GM19455 (cell line): ENCODE data around the gene XRCC3.
"Not testable (repeated sequence)": the region's sequence is repeated elsewhere in the genome, so short reads cannot be mapped to it uniquely, and the experiment has no call there.

Experiments
- ATAC-seq: cut with Tn5 transposase; IDR thresholded peaks from one replicate; pipeline ENCODE4 v1.9.1; 2021; ENCODE audit not compliant: unreplicated experiment

The XRCC3 gene

DNA sequence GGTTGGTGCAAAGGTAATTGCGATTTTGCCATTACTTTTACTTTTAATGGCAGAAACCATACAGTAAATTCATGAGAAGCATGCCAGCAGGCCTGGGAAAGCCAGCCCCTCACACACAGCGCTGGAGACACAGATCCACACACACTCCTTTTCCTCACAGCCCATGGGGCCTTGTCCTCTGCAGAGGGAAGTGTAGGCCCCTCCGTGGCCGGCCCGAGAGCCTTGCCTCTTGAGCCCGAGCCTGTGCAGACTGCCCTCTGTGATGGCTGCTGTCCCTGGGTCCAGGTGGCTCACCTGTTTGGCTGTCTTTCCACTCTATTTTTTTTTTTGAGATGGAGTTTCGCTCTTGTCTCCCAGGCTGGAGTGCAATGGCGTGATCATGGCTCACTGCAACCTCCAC lies 39.3 kb downstream of the XRCC3 start:
- ATAC-seq: no peak

DNA sequence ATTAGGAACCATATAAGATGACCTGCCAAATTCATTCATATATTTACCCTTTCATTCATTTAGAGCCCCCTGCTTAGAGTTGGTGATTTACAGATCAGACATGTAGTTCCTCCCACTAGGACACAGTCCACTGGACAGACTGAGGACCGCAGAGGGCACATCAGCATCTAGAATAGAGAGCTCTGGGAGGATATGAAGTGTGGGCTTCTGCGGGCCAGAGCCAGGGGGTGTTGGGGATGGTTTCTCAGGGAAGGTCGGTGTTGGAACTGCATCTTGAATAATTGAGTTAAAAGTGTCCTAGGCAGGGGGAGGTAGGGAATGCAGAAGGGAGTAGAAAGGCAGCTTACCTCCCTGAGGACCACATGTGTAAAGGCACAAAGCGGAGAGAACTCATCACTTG lies 43.3 kb downstream of the XRCC3 start:
- ATAC-seq: no peak

DNA sequence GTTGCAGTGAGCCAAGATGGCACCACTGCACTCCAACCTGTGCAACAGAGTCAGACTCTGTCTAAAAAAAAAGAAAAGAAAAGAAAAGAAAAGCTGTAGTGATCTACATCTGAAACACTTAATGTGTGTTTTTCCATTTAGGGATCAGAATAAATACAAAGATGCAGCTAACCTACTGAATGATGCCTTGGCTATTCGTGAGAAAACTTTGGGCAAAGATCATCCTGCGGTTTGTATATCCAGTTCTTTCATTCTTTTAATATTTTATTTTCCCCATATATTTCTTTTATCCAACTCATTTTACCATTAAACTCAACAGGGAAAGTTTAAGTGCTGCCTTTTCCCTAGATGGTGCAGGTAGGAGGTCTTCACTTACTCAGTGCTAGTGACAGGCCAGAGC lies 45.9 kb downstream of the XRCC3 start:
- no peak for ATAC-seq

DNA sequence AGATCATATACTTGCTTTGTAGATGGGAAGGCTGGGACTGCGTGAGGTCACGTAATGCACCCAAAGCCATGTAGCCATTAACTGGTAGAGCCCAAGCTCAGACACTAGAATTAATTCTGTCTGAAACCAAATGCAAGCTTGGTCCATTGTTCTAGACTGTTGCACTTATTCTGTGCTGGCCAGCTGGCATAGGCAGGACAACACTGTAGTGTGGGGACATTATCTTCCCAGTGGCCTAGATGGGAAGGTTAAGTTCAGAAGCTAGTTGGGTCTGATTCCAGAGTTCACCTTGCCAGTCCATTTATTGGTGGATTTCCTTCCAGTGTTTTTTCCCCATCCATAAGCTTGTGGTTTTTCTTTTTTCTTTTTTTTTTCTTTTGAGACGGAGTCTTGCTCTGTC lies 47.1 kb downstream of the XRCC3 start:
- ATAC-seq: no peak

DNA sequence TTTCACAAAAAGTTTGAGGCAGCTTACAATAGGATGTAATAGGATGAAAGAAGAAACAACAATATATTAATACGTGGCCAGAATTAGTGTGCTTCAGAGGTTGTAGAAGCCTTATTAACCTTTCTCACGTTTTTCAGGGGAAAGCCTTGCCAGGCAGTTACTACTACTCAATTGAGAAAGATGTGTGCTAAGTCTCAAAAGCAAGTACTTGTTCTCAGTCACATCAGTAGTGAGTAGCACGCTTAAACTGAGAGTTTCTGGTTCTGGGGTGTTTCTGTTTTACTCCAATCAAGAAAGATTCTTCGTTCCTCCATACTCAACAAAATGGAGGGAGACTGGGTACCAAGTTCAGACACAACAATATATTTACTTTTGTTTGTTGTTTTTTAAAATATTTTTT lies 47.6 kb downstream of the XRCC3 start:
- no peak for ATAC-seq

DNA sequence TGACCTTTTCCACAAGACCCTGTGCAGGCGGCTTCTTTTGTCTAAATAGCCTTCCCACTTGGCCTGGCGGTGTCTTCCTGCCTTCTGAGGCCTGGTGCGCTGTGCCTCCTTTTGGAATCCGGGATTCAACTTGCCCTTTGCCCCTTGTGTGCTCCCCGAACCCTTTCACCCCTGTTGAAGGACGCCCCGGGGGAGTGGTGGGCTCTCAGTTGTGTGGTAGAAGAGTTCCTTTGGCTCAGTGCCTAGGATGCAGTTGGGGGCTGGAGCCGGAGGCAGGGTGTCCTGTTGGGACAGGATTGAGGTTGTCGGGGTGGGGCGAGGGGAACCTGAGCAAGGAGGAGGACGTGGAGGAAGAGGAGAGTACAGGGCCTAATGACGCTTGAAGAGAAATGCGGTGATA lies 51.7 kb downstream of the XRCC3 start:
- ATAC-seq: no peak

DNA sequence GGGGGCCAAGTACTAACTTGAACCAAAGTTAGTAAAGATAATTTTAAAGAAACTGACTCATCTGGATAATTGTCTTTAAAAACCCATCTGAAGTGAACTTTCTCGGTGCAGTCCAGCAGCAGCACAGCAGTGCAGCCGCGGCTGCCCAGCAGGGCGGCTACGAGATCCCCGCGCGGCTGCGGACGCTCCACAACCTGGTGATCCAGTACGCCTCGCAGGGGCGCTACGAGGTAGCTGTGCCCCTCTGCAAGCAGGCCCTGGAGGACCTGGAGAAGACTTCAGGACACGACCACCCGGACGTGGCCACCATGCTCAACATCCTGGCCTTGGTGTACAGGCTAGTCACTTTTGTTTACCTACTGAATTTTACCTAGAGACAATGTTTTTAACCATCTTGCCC lies 52.7 kb downstream of the XRCC3 start:
- ATAC-seq: no peak

DNA sequence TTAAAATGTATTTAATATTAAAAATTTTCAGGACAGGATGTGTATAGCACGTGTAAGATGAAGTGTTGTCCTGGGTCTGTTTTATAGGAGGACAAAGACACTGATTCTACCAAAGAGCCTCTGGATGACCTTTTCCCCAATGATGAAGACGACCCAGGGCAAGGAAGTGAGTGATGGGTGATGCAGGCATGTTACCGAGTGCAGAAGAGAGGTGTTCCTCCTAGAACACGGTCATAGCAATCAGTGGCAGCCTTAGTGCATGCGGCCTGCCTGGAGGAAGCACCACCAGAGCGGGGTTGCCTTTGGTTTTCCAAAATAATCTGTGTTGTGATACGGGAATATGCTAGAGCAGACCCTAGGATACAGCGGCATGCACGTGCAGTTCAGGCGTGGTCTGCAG lies 53.2 kb downstream of the XRCC3 start:
- no peak for ATAC-seq

DNA sequence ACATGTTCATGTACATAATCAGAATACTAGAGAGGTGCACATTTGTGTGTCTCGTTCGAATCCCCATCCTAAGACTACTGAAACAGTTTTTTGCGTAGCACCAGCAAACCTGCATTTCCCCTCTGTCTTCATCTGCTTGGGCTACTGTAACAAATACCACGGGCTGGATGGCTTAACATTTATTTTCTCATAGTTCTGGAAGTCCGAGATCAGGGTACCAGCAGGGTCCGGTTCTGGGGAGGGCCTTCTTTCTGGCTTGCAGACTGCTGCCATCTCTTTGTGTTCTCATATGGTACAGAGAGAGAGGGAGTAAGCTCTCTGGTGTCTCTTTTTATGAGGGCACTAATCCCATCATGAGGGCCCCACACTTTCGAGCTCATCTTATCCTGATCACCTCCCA lies 55.6 kb downstream of the XRCC3 start:
- no peak for ATAC-seq

DNA sequence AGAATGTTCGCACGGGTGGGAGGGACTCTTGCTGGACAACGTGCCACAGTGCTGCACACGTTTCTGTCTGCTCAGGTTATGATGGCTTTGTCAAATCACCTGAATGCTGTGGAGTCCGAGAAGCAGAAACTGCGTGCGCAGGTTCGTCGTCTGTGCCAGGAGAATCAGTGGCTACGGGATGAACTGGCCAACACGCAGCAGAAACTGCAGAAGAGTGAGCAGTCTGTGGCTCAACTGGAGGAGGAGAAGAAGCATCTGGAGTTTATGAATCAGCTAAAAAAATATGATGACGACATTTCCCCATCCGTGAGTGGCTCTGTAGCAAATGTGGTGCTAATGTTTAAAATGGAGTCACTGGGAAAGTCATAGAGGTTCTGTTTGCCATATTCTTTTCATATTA lies 57.8 kb downstream of the XRCC3 start:
- ATAC-seq: no peak

DNA sequence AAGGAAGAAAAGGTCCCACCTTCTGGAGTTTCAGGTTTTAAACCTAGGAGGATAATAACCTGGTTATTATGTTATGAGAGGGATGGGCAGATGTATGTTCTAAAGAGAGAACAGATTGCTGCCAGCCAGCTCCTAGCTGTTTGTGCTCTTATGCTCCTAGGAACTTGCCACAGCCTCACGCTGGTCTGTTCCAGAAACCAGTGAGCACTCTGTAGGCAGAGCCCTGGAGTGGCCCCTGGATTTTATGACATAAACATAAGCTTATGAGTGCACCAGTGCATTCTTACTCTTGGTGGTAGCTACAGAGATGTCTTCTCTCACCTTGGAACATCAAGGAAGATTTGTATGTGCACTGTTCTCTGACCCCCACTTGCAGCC lies 58.5 kb downstream of the XRCC3 start:
- no peak for ATAC-seq

DNA sequence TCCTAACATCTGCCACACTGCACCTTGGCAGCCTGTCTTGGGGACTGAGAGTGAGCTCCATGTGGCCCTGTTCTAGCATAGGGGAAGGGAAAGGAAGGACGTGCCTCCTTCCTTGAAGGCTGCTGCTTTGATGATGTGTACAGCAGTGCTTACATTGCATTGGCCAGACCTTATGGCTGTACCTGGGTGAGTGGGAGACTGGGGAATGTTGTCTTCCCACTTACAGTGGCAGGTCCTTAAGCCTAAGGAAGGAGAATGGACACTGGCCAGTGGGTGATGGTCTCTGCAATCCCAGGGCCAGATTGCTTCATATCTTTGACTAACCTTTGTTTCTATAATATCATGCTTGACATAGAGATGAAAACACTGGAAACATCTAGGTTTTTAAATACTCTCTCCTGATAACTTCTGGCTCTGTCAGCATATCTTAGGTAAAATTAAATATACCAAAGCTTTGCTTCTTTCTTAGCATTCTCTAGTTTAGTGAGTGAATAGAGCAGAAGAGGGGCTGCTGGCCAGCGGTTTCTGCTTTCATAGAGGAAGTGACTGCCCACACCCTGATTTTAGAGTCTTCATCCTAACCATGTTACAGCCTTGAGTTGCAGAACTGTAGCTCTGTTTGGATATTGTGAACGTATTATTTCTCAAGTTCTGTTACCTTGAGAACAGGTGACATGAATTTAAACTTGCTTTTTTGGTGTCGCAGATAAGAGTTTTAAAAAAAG lies 59.1 kb downstream of the XRCC3 start:
- no peak for ATAC-seq

DNA sequence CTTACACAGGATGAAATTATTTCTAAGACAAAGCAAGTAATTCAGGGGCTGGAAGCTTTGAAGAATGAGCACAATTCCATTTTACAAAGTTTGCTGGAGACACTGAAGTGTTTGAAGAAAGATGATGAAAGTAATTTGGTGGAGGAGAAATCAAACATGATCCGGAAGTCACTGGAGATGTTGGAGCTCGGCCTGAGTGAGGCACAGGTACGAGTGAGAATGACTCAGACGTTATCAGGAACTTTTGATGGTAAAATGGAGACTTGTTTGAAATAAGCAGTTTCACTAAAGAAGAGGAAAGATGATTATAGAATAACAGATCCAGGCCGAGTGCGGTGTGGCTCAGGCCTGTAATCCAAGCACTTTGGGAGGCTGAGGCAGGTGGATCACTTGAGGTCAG lies 60.6 kb downstream of the XRCC3 start:
- ATAC-seq: no peak

DNA sequence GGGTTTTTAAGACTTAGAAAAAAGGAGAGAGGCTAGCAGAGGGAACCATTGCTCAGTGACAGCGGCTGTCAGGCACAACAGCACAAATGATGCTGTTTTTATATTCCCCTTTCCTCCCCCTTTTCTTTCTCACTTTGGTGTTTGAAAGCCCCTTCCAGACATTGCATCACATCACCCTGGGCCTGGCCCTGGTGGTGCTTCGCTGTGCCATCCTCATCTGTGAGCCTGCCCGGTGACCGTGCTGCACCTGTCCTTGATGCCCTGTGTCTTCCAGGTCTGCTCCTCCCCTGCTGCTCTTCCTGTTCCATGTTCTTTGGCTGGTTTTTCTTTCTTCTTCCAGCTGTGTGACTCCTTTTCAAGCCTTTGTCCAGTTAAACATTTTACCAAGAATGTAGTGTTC lies 61.4 kb downstream of the XRCC3 start:
- no peak for ATAC-seq

DNA sequence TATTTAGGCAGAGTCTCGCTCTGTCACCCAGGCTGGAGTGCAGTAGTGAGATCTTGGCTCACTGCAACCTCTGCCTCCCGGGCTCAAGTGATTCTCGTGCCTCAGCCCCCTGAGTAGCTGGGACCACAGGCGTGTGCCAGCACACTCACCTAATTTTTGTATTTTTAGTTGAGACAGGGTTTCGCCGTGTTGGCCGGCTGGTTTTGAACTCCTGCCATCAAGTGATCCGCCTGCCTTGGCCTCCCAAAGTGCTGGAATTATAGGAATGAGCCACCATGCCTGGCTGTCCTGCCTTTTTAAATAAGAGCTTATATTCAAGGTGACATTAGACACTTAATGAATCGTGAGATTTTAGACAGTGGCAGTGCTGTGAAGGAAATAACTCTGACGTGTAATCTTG lies 61.9 kb downstream of the XRCC3 start:
- not testable (repeated sequence) for ATAC-seq

DNA sequence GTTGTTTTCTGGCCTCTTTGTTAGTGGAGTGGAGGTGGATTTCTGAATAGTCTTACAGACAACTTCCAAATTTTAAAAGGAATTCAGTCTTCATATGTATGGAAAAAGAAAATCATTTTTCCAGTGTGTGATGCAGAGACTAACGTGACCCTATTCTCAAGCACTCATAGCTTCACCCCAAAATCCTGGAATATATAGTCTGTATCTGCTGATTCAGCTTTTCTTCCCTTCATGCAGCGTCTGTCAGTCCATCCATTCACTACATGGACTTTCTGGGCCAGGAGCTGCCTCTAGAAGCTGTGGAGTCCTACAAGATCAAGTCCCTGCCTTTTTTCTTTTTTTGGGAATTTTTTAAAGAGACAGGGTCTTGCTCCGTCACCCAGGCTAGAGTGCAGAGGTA lies 62.4 kb downstream of the XRCC3 start:
- no peak for ATAC-seq

DNA sequence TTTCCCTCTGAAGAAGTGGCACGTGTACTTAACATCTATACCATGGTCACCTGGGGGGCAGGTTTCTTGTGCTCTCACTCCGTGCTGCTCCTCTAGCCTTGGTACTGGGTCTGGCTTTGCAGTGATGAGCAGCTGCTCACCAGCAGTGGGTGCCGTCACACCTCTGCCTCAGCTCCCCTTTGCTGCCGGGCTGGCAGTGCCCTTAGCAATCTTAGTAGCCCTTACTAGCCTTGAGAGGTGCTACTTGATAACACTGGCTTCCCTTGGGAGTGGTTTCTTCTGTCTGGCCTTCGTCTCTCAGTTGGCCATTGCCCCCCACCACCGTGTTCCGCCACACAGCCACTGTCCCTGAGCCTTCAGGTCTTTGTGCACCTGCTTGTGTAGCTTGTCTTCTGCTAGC lies 63.7 kb downstream of the XRCC3 start:
- ATAC-seq: no peak

DNA sequence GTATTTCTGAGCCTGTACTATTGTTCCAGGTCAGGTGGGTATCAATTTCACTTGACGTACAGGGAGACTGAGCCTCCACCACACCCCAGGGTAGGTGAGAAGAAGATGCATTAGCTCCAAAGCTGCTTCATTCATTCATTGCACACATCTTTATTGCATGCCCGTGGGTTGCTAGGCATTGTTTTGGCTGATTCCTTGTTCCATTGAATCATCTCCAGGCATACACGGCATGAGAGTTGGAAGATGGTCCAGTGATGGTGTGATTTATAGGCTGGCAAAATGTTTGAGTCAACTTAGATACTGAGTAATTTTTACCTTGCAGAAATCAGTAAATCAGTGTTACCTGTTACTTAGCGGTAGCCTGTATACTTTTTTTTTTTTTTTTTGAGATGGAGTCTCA lies 65.0 kb downstream of the XRCC3 start:
- ATAC-seq: no peak

DNA sequence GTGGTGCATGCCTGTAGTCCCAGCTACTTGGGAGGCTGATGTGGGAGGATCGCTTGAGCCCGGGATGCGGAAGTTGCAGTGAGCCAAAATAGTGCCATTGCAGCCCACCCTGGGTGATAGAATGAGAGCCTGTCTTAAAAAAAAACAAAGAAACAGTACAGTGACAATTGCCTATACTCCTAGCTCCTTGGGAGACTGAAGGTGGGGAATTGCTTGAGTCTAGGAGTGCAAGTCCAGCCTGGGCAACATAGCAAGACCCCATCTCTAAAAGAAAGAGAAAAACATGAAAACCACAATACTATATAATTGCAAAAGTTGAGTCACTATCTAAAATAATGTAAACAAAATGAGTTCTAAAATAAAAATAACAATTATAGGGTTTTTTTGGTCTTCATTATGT lies 66.2 kb downstream of the XRCC3 start:
- ATAC-seq: no peak
